Left cardiac atrium (tissue), 4 donors: ENCODE data around the gene MTM1. TPM values are rescaled to one million over a fixed set of nuclear protein-coding genes. Genes with fewer than 3 reads are reported as not detected.
A peak's percentile ranks its signal among the peaks of the same experiment; 100 is the strongest.

Experiments used
- ATAC-seq, 2 donors: fragments of 200-7000 bp; cut with Tn5 transposase; one replicate each; pipeline ENCODE4 v1.9.1; 2020; ENCODE audit warnings: mild to moderate bottlenecking in 2 of 2, moderate library complexity in 2 of 2
- DNase-seq: peaks from one replicate; pipeline ENCODE4 v3.0.0-alpha.2; 2020
- intact Hi-C, 2 donors: fragments of 100-400 bp; cut with DNase I; formaldehyde crosslinking; loops; one replicate each; pipeline versions ENCODE4 v1.14.1 to v1.15.1; 2022 to 2023
- total RNA-seq, 2 donors: library from RNA; stranded (reverse); fragmentation: NEBNext Ultra II Directional; extraction: Animal tissue kit (Norgen Biotek cat#: 25700); gene quantifications; one replicate each; pipeline ENCODE4 v1.2.1, GENCODE V29; 2021
- donor health status: DM: no; HTN: yes; CAD: no.
- donor health status: DM: no; HTN: yes; CAD: no; lungs with severe emphysema.
- donor health status: DM: yes; HTN: yes; CAD: no.
- donor health status: Dilated cardiomyopathy.

Gene MTM1
- total RNA-seq, 2 donors from 2014 or later = 10.4 to 14.1 TPM

DNA sequence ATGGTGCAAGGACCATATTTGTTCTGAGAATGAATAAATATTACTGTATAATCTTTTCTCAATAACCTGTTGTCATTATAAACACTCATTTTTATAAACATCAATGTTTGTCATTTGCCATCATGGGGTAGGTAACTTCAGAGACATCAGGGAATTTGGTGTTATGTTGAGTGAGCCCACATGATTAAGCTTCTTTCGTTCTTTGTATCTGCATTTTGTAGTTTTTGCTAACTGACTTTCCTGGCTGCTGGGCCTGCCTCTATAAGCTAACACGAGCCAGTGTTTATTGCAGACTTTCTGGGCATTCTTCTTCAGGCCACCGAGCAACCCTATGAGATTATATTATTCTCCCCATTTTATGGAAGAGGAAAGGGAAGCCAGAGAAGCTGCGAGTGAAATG lies 76.0 kb downstream of the MTM1 start:
- ATAC-seq (no peak), DNase-seq (no peak)
- intact Hi-C loops = no loop called here

DNA sequence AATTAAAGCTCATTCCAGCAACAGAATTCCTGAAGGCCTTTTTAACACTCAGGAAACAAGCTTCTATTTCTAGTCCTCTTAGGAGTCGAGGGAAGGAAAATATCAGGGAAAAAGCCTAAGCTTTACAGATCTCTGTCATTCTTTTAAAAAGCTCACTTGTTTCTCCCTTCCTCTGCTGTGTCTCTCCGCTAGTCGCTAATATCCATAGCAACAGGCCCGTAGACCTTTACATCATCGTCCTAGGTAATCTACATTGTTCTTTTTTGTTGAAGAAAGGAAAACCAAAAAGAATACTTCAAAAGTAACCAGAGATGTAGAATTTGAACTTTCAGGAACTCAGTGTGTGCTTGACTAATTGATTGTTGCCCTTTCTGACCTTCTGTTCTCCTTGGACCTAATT lies 78.9 kb downstream of the MTM1 start:
- DNase-seq (no peak), ATAC-seq (no peak)
- intact Hi-C loops = no loop called here

DNA sequence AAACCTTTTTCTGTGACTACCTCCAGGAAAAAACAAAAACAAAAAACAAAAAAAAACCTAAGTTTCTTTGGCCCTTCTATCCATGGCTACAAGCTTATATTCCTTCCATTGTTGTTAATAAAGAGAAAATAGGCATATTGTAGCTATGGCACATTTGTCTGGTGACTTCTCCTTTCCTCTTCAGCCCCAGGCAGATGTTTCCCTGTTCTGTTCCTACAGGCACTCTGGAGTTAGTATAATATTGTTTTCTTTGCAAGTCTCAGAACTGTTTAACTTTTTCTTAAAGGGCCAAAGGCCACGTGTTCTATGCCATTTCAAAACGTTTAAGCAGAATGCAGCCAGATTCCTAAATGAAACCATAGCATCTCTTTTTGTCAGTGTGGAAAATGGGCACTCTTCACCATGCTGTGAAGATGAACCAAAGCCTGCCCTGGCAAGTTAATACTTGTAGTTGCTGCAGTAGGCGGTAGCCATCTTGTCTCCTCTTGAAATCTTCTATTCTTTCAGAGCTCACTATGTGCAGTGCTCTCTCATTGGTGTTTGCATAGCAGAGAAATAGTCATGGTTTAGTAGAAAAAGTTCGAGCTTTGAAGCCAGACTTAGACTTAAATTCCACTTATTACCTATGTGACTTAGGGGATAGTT lies 80.0 kb downstream of the MTM1 start:
- intact Hi-C loops = no loop called here
- ATAC-seq (no peak), DNase-seq (no peak)

DNA sequence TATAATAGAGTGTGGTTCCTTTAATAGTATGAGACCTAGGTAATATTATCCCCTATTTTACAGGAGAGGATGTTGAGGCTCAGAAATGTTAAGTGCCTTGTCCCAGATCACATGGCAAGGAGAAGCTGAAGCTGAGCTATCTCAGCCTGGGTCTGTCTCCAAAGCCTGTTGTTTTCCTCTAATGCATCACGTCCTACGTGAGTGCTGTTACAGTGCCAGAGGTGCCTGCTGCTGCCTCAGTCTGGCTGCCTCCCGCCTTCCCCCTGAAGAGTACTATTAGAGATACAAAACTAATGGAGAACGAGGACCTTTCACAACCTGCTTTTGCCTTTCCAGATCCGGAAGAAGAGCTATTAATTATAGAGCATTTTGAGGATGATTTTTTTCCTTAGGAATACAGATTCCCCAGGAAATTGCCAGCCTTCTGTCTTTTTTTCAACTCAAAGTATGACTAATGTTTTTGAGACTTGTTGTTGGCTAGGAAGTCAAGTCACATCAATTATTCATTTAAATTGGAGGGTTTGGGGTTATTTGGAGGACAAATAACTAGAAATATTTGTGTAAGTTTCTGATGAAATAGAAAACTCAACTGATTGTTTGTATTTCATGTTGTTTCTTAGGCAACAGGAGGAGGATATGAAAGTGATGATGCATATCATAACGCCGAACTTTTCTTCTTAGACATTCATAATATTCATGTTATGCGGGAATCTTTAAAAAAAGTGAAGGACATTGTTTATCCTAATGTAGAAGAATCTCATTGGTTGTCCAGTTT lies 80.9 kb downstream of the MTM1 start:
- intact Hi-C loops = no loop called here
- DNase-seq (no peak), ATAC-seq (peak in 1 of 2 donors; percentile 75)

DNA sequence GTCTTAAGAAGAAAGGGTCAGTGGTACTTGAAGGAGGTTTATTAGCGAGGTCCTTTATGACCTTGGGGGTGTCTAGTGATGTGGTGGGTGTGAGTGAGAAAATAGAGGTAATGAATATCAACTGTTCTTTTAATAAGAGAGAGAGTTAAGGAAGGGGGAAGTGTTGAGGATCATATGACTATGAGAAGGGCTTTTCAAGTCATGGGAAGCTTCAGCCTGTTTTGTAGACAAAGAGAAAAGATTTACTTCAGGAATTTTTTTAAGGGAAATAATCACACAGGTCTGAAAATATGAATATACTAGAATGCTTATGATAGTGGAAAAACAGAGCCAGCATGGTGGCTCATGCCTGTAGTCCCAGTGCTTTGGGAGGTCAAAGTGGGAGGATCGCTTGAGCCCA lies 83.5 kb downstream of the MTM1 start:
- intact Hi-C loops = no loop called here
- ATAC-seq (no peak), DNase-seq (no peak)

DNA sequence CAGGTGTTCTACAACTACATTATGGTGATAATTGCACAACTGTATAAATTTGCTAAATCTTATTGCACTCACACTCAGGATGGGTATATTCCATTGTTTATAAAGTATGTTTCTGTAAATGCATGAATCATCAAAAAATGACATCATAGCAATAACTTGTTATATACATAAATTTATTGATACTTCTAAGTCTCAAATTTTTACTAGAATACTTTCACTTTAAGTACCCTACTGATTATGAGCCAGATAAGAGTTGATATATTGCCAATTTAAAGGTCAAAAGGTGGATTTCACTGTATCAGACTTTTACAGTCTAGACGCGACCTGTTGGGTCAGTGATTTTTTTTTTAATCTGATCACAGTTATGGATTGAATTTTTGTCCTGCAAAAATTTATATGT lies 87.4 kb downstream of the MTM1 start:
- no peak for ATAC-seq
- intact Hi-C loops = no loop called here

DNA sequence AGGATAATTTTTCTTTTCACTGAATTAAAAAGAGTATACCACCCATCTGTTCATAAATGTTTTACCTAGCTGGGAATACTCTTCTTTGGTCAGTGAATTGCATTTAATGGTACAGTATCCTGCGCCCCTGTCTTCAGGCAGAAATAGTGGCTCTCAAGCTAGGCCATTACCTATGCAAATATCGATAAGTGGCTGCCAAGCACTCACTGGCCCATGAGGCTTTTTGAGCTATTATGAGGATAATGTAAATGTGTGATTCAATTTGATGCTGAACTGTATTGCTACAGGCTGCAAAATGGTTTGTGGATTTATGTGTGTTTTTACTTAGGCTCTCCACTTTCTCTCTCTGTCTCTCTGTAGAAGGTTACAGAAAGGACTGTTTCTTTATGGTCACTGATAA lies 94.7 kb downstream of the MTM1 start:
- intact Hi-C loops = no loop called here
- DNase-seq = no peak
- ATAC-seq = no peak

More for the DNA sequence above, 87.4 kb downstream of the MTM1 start:
- DNase-seq = no peak

DNA sequence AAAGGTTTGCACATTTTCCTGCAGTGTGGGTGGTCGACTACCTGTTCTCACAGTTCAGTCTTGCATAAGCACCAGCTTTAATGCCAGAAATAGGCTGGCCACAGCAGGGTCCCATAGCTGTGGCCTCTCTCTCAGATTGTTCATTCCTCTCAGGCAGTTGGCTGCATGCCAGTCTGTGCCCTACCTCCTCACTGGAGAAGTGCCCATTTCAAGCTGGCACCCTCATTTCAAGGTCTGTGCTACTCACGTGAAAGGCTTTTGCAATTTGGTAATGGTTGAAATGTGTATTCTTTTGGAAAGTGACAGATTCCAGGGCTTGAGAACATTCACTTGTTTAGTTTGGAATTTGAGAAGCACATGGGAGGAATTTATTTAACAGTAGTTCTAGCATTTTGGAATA lies 95.9 kb downstream of the MTM1 start:
- ATAC-seq (peak; percentile 17 to 59), DNase-seq (peak; percentile 58)
- intact Hi-C loops = no loop called here

DNA sequence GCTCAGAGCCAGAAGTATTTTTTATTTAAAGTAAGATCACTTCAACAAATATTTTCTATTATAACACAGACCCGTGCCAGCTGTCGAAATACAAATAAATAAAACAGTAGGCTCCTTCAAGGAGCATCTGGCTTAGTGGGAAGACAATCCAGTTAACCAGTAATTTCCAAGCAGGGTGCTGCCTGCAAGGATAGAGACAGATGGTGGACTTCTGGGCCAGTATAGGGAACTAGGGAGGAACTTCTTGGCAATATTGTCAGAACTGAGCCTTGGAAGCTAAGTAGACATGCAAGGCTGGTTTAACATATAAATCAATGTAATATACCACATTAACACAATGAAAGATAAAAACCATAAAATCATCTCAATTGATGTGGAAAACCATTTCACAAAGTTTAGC lies 107.8 kb downstream of the MTM1 start:
- no peak for DNase-seq
- no peak for ATAC-seq
- intact Hi-C loops = no loop called here

DNA sequence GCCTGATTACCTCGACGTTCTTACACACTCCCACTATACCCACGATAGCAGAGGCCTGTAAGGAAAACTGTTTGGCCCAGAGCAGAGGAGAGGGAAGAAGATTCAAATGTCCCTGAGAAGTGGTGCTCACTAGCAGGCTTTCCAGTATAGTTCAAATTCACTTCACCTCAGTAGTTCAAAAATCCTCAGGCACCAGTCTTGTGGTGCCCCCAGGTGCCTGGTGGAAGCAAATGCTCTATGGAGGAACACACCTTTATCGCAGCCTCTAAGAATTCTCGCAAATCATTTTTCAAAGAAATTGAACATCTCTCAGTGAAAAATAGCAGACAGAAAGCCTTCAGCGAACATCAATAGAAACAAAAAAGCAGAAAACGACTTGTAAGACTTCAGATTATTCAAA lies 112.6 kb downstream of the MTM1 start:
- DNase-seq = no peak
- intact Hi-C loops = no loop called here
- peak; percentile 57 to 61 for ATAC-seq

DNA sequence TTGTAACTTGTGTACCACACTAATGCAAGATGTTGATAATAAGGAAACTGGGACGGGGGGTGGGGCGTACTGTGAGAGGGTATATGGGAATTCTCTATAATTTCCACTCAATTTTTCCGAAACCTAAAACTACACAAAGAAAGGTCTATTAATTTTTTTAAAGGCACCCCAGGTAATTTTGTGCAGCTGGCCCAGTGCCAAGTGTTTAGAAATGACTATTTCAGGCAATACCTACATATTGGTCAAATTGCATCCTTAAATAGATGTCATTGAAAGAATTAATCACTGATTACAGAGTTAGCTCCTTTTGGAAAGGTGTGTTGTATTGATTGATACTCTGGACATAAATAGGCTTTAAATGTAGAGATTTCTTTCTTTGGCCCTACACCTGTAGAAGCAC lies 114.7 kb downstream of the MTM1 start:
- intact Hi-C loops = no loop called here
- no peak for DNase-seq
- ATAC-seq = no peak

DNA sequence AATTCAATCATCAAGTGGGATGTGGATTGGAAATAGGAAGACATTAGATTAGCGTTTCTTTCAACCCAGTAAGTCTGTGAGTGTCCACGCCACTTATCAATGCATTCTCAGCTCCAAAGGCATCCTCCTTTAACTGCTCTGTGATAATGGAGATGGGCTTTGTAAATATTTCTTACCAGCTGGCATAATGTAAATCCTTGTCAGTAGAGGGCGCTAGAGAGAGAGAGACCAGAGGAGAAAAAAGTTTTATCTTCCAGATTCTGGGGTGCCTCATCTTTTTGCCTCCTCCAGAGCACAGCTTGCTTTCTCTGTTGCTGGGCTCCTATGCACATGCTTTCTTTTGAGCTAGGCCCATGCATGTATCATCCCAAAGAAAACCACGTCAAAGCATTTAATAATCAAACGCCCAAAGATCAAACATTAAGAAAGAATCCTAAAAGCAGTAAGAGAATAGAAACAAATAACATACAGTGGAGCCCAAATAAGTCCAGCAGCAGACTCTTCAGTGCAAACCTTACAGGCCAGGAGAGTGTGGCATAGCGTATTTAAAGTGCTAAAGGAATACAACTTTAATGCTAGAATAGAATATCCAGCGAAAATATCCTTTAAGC lies 115.2 kb downstream of the MTM1 start:
- DNase-seq (no peak), ATAC-seq (no peak)
- intact Hi-C loops = no loop called here

DNA sequence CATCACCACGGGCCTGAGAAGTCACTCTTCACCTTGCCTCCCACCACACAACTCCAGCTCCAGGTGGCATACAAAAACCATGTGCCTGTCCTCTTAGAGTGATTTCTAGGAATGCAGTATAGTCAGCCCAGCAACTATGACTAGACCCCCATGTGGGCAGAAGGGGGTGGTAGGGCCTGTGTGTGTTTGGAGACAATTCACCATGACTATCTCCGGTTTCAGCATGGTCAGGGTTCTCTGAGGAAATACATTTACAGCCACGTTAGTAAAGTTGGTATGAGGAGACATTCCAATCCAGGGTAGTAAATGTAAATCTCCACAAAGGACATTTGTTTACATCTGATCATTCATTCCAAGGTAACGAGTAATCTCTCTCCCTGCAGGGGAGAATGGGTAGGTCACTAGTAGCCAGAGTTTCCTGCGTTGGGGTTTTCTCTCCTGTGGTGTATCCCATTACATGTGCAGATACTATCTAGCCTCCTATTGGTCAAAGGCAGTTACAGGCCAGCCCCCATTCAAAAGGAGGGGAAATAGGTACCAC lies 120.6 kb downstream of the MTM1 start:
- no peak for DNase-seq
- intact Hi-C loops = no loop called here
- ATAC-seq = no peak

DNA sequence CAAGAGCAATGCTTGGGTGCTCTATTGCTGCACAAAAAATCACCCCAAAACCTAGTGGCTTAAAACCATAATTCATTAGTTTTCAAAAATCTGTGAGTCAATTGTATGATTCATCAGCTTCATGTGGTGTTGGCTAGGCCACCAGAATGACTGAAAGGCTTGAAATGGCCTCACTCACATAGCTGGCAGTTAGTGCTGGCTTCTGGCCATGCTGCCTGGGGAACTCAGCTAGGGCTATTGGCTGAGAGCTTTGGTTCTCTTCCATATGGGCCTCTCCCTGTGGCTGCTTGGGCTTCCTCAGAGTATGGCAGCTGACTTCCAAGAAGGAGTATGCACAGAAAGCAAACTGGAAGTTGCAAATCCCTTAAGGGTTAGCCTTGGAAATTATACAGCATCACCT lies 121.7 kb downstream of the MTM1 start:
- DNase-seq = no peak
- intact Hi-C loops = no loop called here
- ATAC-seq = no peak

DNA sequence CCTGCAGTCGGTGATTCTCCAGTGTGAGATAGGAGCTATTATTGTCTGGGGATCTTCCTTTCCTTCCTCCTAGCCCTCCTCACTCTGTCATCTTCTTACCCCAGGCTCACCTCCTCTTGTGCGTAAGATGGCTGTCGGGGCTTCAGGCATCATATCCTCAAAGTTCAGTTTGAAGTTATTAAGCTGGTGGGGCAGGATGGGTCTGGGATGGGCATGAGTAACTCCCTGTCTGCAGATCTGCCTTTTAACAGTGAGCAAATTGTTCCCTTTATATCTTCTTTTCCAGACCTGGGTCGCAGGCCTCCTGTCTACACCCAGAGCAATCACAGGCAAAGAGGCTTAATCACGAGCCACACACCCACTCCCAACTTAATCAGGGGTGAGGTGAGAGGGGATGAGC lies 123.9 kb downstream of the MTM1 start:
- DNase-seq = no peak
- ATAC-seq = no peak
- intact Hi-C loops = no loop called here

DNA sequence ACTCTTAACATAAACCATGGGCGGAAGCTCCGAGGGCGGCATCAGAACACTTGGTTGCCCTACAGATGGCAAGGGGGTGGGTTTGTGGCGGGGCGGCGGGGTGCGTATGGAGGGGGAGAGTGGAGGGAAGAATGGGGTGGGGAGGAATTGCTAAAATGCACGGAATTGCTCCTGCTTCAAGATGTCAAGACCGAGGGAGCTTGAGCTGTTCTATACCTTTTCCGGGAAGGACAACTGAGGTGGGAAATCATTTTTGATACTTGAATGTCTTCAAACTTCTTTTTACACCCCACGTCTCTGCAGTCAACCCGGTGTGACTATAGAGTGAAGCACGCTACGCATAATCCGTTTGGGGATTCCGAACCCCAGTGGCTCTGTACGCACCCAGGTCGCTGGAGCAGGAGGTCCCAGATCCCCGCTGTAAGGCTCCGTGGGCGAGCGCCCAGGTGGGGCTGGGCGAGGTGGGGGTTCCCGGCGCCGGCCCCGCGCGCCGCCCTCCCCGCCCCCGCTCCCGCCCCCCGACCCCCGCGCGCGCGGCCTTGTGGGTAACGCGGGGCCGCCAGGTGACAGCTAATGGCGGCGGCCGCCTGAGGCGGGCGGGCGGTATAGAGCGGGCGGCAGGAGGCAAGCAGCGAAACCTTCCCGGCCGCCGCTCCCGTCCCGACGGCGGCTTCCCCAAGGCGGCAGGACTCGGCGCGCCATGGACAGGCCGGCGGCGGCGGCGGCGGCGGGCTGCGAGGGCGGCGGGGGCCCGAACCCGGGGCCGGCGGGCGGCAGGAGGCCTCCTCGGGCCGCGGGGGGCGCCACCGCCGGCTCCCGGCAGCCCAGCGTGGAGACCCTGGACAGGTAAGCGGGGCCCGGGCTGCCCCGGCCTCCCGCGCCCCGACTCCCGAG lies 124.7 kb downstream of the MTM1 start, which contains the start of gene MTMR1:
TSS of gene MTMR1 (plus strand) at position 566 of the 894 bp plus-strand sequence. CDS start at position 701, 135 bp downstream.
- intact Hi-C loops = no loop called here
- peak; percentile 72 to 78 for ATAC-seq
- peak; percentile 51 for DNase-seq

DNA sequence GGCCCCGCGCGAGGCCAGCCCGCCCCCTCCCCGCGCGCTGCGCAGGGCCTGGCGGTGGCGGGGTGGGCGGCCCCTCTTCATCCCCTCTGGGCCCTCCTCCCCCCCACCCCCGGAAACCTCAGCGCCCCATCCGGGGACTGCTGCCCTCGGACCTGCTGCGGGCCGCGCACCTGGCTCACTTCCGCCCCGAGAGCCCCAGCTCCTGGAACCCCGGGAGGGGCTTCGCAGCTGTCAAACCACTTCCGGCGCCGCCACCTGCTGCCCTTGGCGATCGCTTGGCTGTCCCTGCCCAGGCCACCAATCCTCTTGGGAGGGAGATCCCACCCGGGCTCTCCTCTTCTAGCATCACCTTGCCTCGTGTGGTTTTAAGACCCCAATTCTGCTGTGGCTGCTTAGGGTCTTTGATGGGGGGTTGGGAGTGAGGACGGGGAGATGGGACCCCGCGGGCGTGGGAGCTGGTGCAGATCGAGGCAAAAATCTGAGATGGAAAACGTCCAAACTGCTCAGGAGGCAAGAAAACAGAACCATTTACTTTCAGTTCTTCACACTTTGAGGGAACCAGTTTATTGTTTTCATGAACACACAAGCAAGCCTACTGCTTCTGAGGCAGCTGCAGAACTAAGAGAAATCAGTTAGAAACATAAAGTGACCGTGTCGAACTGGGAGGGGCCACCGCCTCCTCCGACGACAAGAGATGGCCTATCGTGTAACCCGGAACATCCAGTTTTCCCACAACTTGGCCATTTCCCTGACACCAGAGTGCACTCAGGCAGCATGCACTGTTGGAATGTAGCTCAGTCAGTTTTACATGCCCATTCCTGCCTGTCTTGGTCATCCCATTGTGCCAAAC lies 125.5 kb downstream of the MTM1 start:
- intact Hi-C loops = no loop called here
- DNase-seq = peak; percentile 42
- peak; percentile 47 to 59 for ATAC-seq

DNA sequence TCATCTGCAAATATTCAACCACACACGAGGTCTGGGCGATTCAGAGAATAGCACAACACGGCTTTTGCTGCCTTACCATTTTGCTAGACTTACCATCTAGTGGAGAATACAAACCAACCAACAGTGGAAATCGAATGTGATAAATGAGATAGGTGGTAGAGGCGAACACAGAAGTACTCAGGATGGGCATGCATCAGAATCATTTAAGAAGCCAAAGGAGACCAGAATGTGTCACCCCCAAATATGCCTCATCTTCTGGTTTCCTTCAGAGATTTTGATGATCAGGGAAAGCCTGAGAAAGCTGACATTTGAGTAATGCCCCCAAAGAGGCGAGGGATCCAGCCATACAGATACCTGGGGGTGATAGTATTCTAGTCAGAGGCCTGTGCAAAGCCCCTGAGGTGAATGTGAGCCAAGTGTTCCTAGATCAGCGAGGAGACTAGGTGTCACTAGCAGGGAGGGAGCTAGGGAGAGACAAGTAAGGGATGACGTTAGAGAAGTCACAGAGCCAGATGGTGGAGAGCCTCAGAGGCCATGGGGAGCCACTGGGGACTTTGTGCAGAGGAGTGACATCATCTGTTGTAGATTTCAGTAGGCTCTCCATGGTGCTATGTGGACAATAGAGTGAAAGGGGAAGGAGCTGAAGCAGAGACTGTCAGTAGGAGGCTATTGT lies 126.5 kb downstream of the MTM1 start:
- no peak for DNase-seq
- intact Hi-C loops = no loop called here
- peak in 1 of 2 donors; percentile 17 for ATAC-seq
